Memory B cell (primary cell): Measurements from ENCODE around the gene GOLGA6L10.
A peak's percentile ranks its signal among the peaks of the same experiment; 100 is the strongest.
"Not testable (repeated sequence)": the region's sequence is repeated elsewhere in the genome, so short reads cannot be mapped to it uniquely, and the experiment has no call there.

ENCODE experiments used
- ATAC-seq: fragments of 150-1000 bp; cut with Tn5 transposase; 2 replicates; pipeline ENCODE4 v1.10.0; 2021; ENCODE audit warnings: low read depth, mild to moderate bottlenecking, moderate library complexity
- DNase-seq, 2 donors: peaks; one replicate each; pipeline ENCODE4 v3.0.0; 2022; ENCODE audit warnings: low spot score in 2 of 2
- H3K27ac Mint-ChIP-seq: one replicate; pipeline ENCODE4 v1.8.0; 2022; ENCODE audit warnings: mild to moderate bottlenecking, moderate library complexity, mixed read lengths
- H3K27me3 Mint-ChIP-seq: one replicate; pipeline ENCODE4 v1.8.0; 2022; ENCODE audit warnings: mixed read lengths
- H3K36me3 Mint-ChIP-seq: one replicate; pipeline ENCODE4 v1.8.0; 2022; ENCODE audit warnings: mild to moderate bottlenecking, mixed read lengths
- H3K4me1 Mint-ChIP-seq: one replicate; pipeline ENCODE4 v1.8.0; 2022; ENCODE audit warnings: mixed read lengths
- H3K4me3 Mint-ChIP-seq: one replicate; pipeline ENCODE4 v1.8.0; 2022; ENCODE audit warnings: mild to moderate bottlenecking, moderate library complexity, mixed read lengths
- H3K9me3 Mint-ChIP-seq: one replicate; pipeline ENCODE4 v1.8.0; 2022; ENCODE audit warnings: mixed read lengths

The GOLGA6L10 gene, protein sequence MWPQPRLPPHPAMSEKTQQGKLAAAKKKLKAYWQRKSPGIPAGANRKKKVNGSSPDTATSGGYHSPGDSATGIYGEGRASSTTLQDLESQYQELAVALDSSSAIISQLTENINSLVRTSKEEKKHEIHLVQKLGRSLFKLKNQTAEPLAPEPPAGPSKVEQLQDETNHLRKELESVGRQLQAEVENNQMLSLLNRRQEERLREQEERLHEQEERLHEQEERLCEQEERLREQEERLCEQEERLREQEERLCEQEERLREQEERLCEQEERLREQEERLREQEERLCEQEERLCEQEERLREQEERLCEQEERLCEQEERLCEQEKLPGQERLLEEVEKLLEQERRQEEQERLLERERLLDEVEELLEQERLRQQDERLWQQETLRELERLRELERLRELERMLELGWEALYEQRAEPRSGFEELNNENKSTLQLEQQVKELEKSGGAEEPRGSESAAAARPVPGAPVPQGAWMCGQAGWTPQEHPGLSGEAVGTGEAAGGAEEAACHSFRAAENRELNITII

DNA sequence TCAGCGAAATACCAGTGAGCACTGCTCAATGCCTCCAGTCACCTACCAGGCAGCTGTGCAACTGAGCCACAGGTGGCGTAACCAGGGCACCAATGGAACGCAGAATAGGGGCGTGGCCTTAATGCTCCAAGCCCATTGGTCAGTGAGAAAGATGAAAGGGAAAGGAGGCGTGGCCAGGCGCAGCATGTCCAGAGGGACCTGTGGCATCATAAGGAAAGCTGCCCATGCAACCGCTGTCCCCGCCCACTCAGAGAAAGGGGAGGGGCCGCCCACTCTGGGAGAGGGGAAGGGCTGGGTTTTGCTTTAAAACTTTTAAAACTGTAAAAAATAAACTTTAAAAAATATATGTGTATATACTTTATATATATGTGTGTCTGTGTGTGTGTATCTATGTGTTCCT lies at the start of gene GOLGA6L10:
Gene GOLGA6L10, minus strand, starts transcription at position 101 of the 400 bp plus-strand sequence. Its CDS starts 100 bp downstream, at position 1.
- ATAC-seq, H3K27me3 Mint-ChIP-seq, DNase-seq, H3K4me1 Mint-ChIP-seq, H3K27ac Mint-ChIP-seq, H3K36me3 Mint-ChIP-seq, H3K4me3 Mint-ChIP-seq, H3K9me3 Mint-ChIP-seq: not testable (repeated sequence)

DNA sequence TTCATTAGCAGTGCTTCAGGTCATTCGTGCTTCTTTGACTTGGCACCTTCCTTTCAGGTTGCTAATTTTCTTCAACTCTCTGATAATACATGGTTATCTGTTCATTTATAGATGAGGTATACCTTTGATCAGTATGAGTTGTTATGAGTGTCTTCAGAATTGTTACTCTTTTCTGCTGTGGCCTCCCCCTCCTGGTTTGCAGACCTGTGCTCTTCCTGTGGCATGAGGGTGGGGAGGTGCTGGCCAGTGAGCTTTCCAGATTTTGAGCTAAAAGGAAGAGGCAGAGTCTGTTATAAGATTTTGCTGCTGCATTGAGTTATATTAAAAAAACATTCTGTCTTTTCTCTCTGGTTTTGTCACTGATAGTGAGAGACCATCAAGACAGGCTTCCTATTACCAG lies 49.5 kb upstream of the GOLGA6L10 start:
- no peak for ATAC-seq
- H3K36me3 Mint-ChIP-seq = no peaks in the 10 kb centered on the region
- DNase-seq = no peak
- no peaks in the 10 kb centered on the region for H3K27me3 Mint-ChIP-seq
- peaks cover 8% of the 10 kb centered on the region for H3K4me1 Mint-ChIP-seq
- H3K4me3 Mint-ChIP-seq = peak overlapping the region; percentile 71
- no peaks in the 10 kb centered on the region for H3K9me3 Mint-ChIP-seq
- H3K27ac Mint-ChIP-seq = peak overlapping the region; percentile 87

DNA sequence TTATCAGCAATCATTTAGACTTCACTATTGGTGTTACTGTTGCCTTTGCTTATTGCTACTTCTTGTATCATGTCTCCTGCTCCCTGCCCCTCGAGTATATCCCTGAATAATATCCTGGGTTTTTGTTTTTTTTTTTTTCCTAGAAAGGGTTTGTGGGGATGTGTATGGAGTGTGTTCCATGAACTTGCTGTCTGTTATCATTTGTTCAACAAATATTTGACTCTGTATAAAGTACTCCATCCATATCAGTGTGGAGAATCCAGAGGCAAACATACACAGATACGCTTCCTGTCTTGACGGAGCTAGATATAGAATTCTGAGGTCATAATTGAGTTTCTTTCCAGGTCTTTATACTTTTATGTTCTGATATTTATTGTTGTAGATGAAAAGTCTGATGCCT lies 48.5 kb upstream of the GOLGA6L10 start:
- Mint-ChIP-seq H3K36me3 (no peaks in the 10 kb centered on the region), H3K9me3 (no peaks in the 10 kb centered on the region), H3K27me3 (no peaks in the 10 kb centered on the region), H3K27ac (no peak overlapping the region), H3K4me1 (peaks cover 8% of the 10 kb centered on the region), H3K4me3 (no peak overlapping the region)
- no peak for ATAC-seq
- DNase-seq = no peak

DNA sequence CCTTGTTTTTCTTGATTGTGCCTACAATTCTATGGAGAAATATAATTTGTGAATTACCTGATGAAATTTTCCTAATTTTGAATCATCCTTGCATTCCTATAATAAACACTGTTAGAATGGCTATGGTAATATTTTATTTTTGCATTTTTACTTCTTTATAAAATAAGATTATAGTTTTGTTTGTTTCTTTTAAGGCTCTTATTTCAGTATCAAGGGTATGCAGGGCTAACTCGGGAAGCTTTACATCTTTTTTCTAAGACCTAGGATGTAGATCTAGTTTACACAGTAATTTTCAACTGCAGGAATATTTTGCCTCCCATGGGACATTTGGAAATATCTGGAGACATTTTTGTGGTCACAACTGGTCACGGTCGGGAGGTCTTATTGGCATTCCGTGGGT lies 46.5 kb upstream of the GOLGA6L10 start:
- not testable (repeated sequence) for DNase-seq, H3K4me3 Mint-ChIP-seq, H3K27ac Mint-ChIP-seq, H3K27me3 Mint-ChIP-seq, H3K9me3 Mint-ChIP-seq, H3K36me3 Mint-ChIP-seq, ATAC-seq
- H3K4me1 Mint-ChIP-seq = peaks cover 11% of the 10 kb centered on the region

DNA sequence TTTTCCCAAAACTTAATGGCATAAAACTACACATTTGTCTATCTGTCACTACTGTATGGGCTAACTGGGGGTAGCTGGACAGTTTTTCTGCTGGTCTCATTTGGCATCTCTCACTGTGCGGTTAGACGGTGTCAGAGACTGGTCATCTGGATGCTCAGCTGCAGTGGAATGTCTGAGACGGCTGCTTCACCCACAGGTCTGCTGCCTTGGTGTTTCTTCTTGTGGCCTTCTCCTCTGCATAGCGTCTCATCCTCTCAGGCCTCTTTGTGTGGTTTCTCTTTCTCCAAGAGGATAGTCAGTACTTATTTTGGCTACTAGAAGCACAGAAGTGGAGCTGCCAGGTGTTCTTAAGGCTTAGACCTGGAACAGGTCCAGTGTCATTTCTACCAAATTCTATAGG lies 44.4 kb upstream of the GOLGA6L10 start:
- H3K9me3 Mint-ChIP-seq = no peaks in the 10 kb centered on the region
- DNase-seq (no peak), ATAC-seq (no peak)
- H3K4me1 Mint-ChIP-seq = peaks cover 3% of the 10 kb centered on the region
- no peak overlapping the region for H3K4me3 Mint-ChIP-seq
- no peak overlapping the region for H3K27ac Mint-ChIP-seq
- H3K36me3 Mint-ChIP-seq = no peaks in the 10 kb centered on the region
- H3K27me3 Mint-ChIP-seq = no peaks in the 10 kb centered on the region

DNA sequence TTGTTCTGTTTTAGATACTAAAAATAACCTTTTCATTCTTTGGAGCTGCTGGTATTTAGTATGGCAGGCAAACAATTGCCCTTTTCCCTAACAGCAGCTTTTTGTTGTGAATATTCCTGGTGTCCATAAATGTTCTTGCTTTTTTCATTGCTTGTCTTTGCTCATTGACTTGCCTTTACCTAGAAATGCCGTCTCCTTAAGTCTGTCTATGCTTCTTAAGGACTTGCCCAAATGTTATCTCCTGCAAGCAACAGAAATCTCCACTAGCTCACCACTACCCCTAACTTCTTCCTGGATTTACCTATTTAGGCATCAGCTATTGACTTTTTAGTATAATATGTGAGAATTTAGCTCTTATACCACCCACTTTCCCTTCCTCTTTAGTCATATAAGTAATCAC lies 42.8 kb upstream of the GOLGA6L10 start:
- not testable (repeated sequence) for DNase-seq, H3K4me3 Mint-ChIP-seq, H3K36me3 Mint-ChIP-seq, H3K9me3 Mint-ChIP-seq, H3K27ac Mint-ChIP-seq, H3K4me1 Mint-ChIP-seq, ATAC-seq, H3K27me3 Mint-ChIP-seq

DNA sequence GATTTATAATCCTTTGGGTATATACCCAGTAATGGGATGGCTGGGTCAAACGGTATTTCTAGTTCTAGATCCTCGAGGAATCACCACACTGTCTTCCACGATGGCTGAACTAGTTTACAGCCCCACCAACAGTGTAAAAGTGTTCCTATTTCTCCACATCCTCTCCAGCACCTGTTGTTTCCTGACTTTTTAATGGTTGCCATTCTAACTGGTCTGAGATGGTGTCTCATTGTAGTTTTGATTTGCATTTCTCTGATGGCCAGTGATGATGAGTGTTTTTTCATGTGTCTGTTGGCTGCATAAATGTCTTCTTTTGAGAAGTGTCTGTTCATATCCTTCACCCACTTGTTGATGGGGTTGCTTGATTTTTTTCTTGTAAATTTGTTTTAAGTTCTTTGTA lies 40.9 kb upstream of the GOLGA6L10 start:
- not testable (repeated sequence) for H3K9me3 Mint-ChIP-seq, H3K4me3 Mint-ChIP-seq, DNase-seq

DNA sequence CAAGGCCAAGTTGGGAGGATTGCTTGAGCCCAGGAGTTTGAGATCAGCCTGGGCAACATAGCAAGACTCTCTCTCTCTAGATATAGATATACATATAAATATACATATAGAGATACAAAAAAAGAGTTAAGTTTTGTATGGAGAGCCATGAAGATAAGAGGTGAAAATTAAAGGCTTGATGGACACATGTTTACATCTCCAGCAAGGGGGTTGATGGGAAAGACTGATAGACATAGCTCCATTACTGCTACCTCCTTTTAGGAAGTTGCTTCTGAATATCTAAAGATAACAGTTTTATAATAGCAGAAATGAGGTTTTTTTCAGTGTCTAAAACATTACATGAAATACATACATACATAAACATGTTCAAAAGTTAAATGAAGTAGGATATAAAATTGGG lies 37.9 kb upstream of the GOLGA6L10 start:
- H3K4me3 Mint-ChIP-seq, ATAC-seq, H3K9me3 Mint-ChIP-seq, H3K4me1 Mint-ChIP-seq, H3K27me3 Mint-ChIP-seq, H3K36me3 Mint-ChIP-seq, DNase-seq, H3K27ac Mint-ChIP-seq: not testable (repeated sequence)

More for the DNA sequence above, 40.9 kb upstream of the GOLGA6L10 start:
- H3K36me3 Mint-ChIP-seq, H3K4me1 Mint-ChIP-seq, H3K27ac Mint-ChIP-seq, H3K27me3 Mint-ChIP-seq, ATAC-seq: not testable (repeated sequence)

DNA sequence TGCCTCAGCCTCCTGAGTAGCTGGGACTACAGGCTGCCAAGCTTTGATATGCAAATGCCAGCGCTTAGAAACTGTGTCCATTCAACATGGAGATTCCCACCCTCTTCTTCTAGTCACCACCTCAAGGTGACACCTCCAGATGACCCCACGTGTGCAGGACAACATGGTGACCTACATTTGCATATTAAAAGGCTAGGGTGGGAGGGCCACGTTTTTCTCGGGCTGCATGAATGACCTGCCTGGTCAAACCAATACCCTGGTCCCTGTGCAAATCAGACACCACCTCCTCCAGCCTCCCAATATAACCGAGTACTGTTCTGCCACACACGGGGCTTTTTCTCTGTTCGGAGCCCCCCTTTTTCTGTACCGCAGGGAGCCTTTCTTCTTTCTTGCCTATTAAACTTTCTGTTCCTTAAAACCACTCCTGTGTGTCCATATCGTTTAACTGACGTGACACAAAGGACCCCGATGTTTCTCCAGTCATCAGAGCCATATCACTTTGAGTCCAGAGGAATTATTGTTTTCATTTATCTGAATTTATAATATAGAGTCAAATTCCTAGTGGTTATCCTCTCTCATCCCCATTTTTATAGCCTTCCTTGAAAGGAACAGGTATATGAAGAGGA lies 32.2 kb upstream of the GOLGA6L10 start:
- peak; percentile 27 for ATAC-seq
- H3K9me3 Mint-ChIP-seq, H3K36me3 Mint-ChIP-seq, H3K27me3 Mint-ChIP-seq: not testable (repeated sequence)
- Mint-ChIP-seq H3K27ac (peak overlapping the region; percentile 13), H3K4me3 (peak overlapping the region; percentile 6), H3K4me1 (peaks cover 14% of the 10 kb centered on the region)
- peak in 1 of 2 donors; percentile 1 for DNase-seq

DNA sequence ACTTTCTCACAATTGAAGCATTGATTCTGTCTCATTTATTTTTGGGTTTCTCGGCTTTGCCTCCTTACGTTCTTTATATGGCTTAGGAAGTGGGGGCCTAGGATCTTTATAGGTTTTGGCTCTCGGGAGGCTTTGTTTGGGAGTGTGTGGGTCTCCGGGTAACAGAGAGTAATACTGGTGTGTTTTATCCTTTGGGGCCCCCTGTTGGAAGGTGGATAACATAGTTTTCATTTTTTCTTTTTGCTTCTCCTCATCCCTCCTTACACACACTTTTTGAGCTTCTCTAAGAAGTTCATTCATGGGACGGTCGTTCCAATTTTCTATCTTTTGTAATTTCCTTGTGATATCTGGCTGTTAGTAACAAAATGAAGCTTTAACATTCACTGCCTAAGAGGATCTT lies 30.3 kb upstream of the GOLGA6L10 start:
- H3K27ac Mint-ChIP-seq, H3K9me3 Mint-ChIP-seq: not testable (repeated sequence)

DNA sequence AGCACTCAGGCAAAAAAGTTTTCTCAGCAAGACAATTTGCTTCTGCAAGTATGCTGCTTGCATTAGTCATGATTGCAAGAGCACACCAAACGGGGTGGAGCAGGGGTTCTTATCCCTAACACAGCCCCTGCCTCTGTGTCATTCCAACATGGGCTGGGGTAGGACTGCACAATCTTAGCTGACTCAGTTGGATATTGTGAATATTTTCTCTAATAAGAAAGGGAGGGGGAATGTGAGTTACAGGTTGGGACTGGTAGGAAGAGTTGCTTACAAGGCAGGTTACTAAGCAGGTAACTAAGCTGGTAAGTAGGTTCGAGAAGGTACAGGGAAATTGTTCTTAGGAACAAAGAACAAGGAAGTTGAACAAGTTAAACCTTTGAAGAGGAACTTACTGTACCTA lies 24.4 kb upstream of the GOLGA6L10 start:
- DNase-seq, H3K36me3 Mint-ChIP-seq, H3K9me3 Mint-ChIP-seq, H3K4me3 Mint-ChIP-seq, H3K4me1 Mint-ChIP-seq, H3K27ac Mint-ChIP-seq, ATAC-seq, H3K27me3 Mint-ChIP-seq: not testable (repeated sequence)

More for the DNA sequence above, 30.3 kb upstream of the GOLGA6L10 start:
- not testable (repeated sequence) for H3K36me3 Mint-ChIP-seq, H3K27me3 Mint-ChIP-seq, ATAC-seq, H3K4me3 Mint-ChIP-seq, DNase-seq
- peaks cover 14% of the 10 kb centered on the region for H3K4me1 Mint-ChIP-seq

DNA sequence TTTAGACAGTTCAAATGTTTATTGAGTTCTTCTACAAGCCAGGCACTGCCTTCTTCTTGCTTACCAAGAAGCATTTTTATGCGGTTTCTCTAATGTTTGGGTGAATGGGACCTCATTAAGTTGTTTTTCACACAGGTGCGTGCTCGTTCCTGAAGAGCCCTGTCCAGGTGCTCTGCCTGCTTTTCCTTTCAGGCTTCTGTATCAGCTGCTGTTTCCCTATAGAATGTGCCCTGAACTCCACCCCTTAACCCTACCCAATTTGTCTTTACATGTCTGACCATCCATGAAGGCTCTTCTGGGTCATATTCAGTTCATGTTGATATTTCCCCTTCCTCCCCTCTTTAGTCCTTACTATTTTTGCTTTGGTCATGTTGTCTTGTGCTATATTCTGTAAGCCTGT lies 22.4 kb upstream of the GOLGA6L10 start:
- H3K27ac Mint-ChIP-seq = no peak overlapping the region
- H3K27me3 Mint-ChIP-seq = no peaks in the 10 kb centered on the region
- H3K4me1 Mint-ChIP-seq = peaks cover 8% of the 10 kb centered on the region
- H3K9me3 Mint-ChIP-seq = no peaks in the 10 kb centered on the region
- H3K36me3 Mint-ChIP-seq = no peaks in the 10 kb centered on the region
- no peak for ATAC-seq
- H3K4me3 Mint-ChIP-seq = no peak overlapping the region
- no peak for DNase-seq

DNA sequence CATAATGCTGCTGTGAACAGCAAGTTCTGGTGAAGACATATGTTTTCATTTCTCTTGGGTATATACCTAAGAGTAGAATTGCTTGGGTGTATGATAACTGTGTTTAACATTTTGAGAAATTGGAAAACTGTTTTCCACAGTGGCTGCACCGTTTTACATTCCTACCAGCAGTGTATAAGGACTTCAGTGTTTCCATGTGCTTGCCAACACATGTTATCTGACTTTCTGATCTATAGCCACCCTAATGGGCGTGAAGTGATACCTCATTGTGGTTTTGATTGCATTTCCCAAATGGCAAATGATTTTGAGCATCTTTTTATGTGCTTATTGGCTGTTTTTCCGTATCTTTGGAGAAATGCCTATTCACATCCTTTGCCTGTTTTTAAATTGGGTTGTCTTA lies 18.5 kb upstream of the GOLGA6L10 start:
- not testable (repeated sequence) for H3K27me3 Mint-ChIP-seq, ATAC-seq, H3K27ac Mint-ChIP-seq, H3K4me3 Mint-ChIP-seq, H3K36me3 Mint-ChIP-seq, H3K9me3 Mint-ChIP-seq, H3K4me1 Mint-ChIP-seq, DNase-seq

DNA sequence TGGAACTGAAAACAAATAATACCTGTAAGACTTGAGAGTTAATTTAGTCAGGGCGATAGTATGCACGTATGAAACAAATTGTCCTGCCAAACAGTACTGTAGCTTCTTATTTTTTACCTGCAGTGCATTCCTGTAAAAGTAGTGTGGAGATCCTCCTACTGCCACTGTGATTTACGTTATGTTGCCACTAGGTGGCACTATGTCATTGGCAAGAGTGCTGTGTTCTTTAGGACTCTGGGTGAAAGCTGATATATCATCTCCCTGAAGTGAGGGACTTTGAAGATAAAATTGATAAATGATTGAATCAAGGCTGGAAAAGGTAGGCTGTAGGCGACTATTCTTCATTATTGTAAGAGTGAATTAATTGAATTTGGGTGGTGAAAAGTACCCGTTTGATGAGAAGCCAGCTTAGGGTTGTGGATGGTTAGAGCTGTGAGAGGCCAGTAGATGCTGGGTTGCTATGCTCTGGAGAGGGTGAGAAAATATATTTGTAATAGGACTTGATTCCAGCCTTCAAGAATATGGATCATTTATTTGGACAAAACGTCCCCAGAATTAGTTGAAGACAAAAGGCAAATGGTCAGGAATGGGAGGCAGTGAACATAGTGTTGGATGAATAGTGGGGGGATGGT lies 16.5 kb upstream of the GOLGA6L10 start:
- H3K4me3 Mint-ChIP-seq, H3K27ac Mint-ChIP-seq: not testable (repeated sequence)
- DNase-seq = peak; percentile 30 to 45

More for the DNA sequence above, 16.5 kb upstream of the GOLGA6L10 start:
- H3K4me1 Mint-ChIP-seq, H3K36me3 Mint-ChIP-seq, H3K27me3 Mint-ChIP-seq, H3K9me3 Mint-ChIP-seq: not testable (repeated sequence)
- peak; percentile 98 for ATAC-seq
